ENCODE data around the gene EYA4.

- TF ChIP-seq POLR2A (IDR thresholded peaks at IDR 0.05), result no peak
- no peak for TF ChIP-seq CTCF (IDR thresholded peaks at IDR 0.05)
- no peak for TF ChIP-seq POLR2AphosphoS5 (IDR thresholded peaks at IDR 0.05)
These were observed 260.6 kb downstream of the EYA4 start for GRCh38 chr6:133501675-133502270.

Data from breast epithelium (tissue), 3 donors.